ENCODE results near the gene HBEGF. TPM values are rescaled to one million over a fixed set of nuclear protein-coding genes. Genes with fewer than 3 reads are reported as not detected.

Gene HBEGF
- total RNA-seq, 1 experiment from 2014 or later, result 2.4 TPM

DNA sequence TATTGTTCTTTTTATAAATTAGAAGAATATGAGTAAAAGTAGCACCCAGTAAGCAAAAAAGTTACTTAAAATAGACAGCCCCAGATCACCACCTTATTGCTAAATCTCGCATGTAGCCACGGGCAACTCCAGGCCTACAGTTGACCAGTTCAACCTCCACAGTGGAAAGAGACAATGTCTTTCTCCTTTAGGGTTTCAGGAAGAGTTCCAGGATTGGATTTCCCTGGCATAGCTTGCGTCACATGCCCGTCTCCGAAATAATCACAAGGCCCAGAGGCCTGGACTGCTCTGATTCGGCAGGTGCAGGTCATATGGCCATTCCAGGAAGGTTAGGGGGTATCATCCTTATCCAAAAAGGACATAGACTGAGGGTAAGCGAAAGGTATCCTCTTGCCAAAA is 33.6 kb downstream of the HBEGF start:
- H3K27ac Mint-ChIP-seq, result peak overlapping the region in 1 of 3 experiments; percentile 17; a peak in 2 of 7 replicates
- Histone ChIP-seq H3K9me3 (ENCODE audit: control insufficient read depth, low read depth, low read length) (no peaks in the 10 kb centered on the region), H3K9ac (ENCODE audit: extremely low read depth, insufficient read length, low read length) (no peak overlapping the region)

More for the DNA sequence above, 33.6 kb downstream of the HBEGF start:
- H3K9me3 Mint-ChIP-seq, result no peaks in the 10 kb centered on the region
- Histone ChIP-seq H3K18ac (ENCODE audit: insufficient read length, low read depth, low read length) (no peak overlapping the region), H3K4ac (ENCODE audit: low read depth, low read length) (no peak overlapping the region), H3K79me2 (ENCODE audit: insufficient read depth, low read length) (no peaks in the 10 kb centered on the region), H3K56ac (ENCODE audit: insufficient read length, low read depth, low read length) (no peak overlapping the region), H3K23ac (ENCODE audit: insufficient read length, low read depth, low read length) (no peak overlapping the region), H3K23me2 (ENCODE audit: insufficient read length, low read depth, low read length, poor library complexity, severe bottlenecking) (no peaks in the 10 kb centered on the region), H2BK12ac (ENCODE audit: insufficient read length, low read depth, low read length) (no peak overlapping the region), H3K79me1 (ENCODE audit: insufficient read depth, low read depth, low read length, poor library complexity, severe bottlenecking) (no peaks in the 10 kb centered on the region), H4K5ac (ENCODE audit: insufficient read length, low read depth, low read length) (no peak overlapping the region), H3K4me1 (ENCODE audit: insufficient read depth, low read length) (no peaks in the 10 kb centered on the region; the same call in 1 of the 2 replicates), H3K4me2 (ENCODE audit: insufficient read depth, insufficient read length, low read length) (no peak overlapping the region), H2BK5ac (ENCODE audit: insufficient read length, low read length) (no peak overlapping the region), H2BK15ac (ENCODE audit: low read depth, low read length) (no peak overlapping the region), H3K14ac (ENCODE audit: insufficient read depth, low read length) (no peak overlapping the region), H3K27ac (ENCODE audit: insufficient read length, low read depth, low read length) (no peak overlapping the region), H2BK120ac (ENCODE audit: low read depth, low read length, poor library complexity, severe bottlenecking) (no peak overlapping the region), H3K27me3 (ENCODE audit: insufficient read depth, low read length) (no peaks in the 10 kb centered on the region), H4K91ac (ENCODE audit: insufficient read length, low read depth, low read length) (no peak overlapping the region), H2AK5ac (ENCODE audit: insufficient read length, low read length) (no peak overlapping the region), H3T11ph (ENCODE audit: low read length) (no peak overlapping the region), H4K8ac (replicated peaks; ENCODE audit: insufficient read length, low read depth, low read length) (no peak overlapping the region), H2AFZ (ENCODE audit: low read length) (no peak overlapping the region), H2BK20ac (ENCODE audit: low read depth, low read length, poor library complexity, severe bottlenecking) (no peak overlapping the region), H4K20me1 (ENCODE audit: control insufficient read depth, insufficient read depth, insufficient read length) (no peaks in the 10 kb centered on the region)
- DNase-seq, result no peak
- H3K4me1 Mint-ChIP-seq, result peaks cover 9% of the 10 kb centered on the region in 2 experiments
- no peak overlapping the region for H3K4me3 Mint-ChIP-seq
- H3K27me3 Mint-ChIP-seq (ENCODE audit: low read depth), result no peaks in the 10 kb centered on the region
- no peak for TF ChIP-seq CTCF (conservative IDR thresholded peaks at IDR 0.05)
- no CpG with 5 or more reads among the region's 7 CpGs for WGBS (ENCODE audit: extremely low coverage, insufficient read length, low lambda C conversion rate)
- no peaks in the 10 kb centered on the region for H3K36me3 Mint-ChIP-seq (ENCODE audit: insufficient read depth in 1 of 3, low read depth in 3 of 3)

All from H9 (cell line).